GM21619 (cell line): Measurements from ENCODE around the gene PPEF1.
"Not testable (repeated sequence)": the region's sequence is repeated elsewhere in the genome, so short reads cannot be mapped to it uniquely, and the experiment has no call there.

Source experiments
- ATAC-seq: cut with Tn5 transposase; IDR thresholded peaks from one replicate; pipeline ENCODE4 v1.9.1; 2021; ENCODE audit not compliant: unreplicated experiment

The PPEF1 gene

GRCh38 chrX:18702362-18703195, 4.9 kb upstream of the PPEF1 start:
- no peak for ATAC-seq

- no peak for ATAC-seq
Measured at GRCh38 chrX:18709833-18710232, 2.4 kb downstream of the PPEF1 start.

GRCh38 chrX:18714910-18715309, 7.5 kb downstream of the PPEF1 start:
- no peak for ATAC-seq

GRCh38 chrX:18719852-18720251, 12.4 kb downstream of the PPEF1 start:
- no peak for ATAC-seq

- no peak for ATAC-seq
Measured at GRCh38 chrX:18721683-18722499, 14.4 kb downstream of the PPEF1 start.

GRCh38 chrX:18722500-18723071, 15.1 kb downstream of the PPEF1 start:
- no peak for ATAC-seq

GRCh38 chrX:18725310-18725943, 18.0 kb downstream of the PPEF1 start:
- no peak for ATAC-seq

- ATAC-seq = no peak
Measured at GRCh38 chrX:18733287-18733686, 25.8 kb downstream of the PPEF1 start.

- not testable (repeated sequence) for ATAC-seq
Measured at GRCh38 chrX:18739609-18740008, 32.2 kb downstream of the PPEF1 start.

- ATAC-seq = no peak
Measured at GRCh38 chrX:18748499-18748898, 41.1 kb downstream of the PPEF1 start.

GRCh38 chrX:18753631-18754030, 46.2 kb downstream of the PPEF1 start:
- ATAC-seq = no peak

GRCh38 chrX:18755651-18756050, 48.2 kb downstream of the PPEF1 start:
- no peak for ATAC-seq

- ATAC-seq = no peak
Measured at GRCh38 chrX:18757956-18758932, 50.8 kb downstream of the PPEF1 start.

- no peak for ATAC-seq
Measured at GRCh38 chrX:18761750-18762149, 54.3 kb downstream of the PPEF1 start.

- not testable (repeated sequence) for ATAC-seq
Measured at GRCh38 chrX:18763106-18763505, 55.7 kb downstream of the PPEF1 start.

GRCh38 chrX:18769364-18769763, 61.9 kb downstream of the PPEF1 start:
- ATAC-seq = no peak

GRCh38 chrX:18769812-18770573, 62.5 kb downstream of the PPEF1 start:
- ATAC-seq = no peak

GRCh38 chrX:18789916-18790315, 82.5 kb downstream of the PPEF1 start:
- no peak for ATAC-seq

GRCh38 chrX:18792828-18793227, 85.4 kb downstream of the PPEF1 start:
- ATAC-seq = no peak
